ENCODE results near the gene IPO5. TPM values are rescaled to one million over a fixed set of nuclear protein-coding genes. Genes with fewer than 3 reads are reported as not detected.
"Not testable (repeated sequence)": the region's sequence is repeated elsewhere in the genome, so short reads cannot be mapped to it uniquely, and the experiment has no call there.

IPO5 gene
- total RNA-seq, 2 experiments from 2014 or later: 270 to 277 TPM

DNA sequence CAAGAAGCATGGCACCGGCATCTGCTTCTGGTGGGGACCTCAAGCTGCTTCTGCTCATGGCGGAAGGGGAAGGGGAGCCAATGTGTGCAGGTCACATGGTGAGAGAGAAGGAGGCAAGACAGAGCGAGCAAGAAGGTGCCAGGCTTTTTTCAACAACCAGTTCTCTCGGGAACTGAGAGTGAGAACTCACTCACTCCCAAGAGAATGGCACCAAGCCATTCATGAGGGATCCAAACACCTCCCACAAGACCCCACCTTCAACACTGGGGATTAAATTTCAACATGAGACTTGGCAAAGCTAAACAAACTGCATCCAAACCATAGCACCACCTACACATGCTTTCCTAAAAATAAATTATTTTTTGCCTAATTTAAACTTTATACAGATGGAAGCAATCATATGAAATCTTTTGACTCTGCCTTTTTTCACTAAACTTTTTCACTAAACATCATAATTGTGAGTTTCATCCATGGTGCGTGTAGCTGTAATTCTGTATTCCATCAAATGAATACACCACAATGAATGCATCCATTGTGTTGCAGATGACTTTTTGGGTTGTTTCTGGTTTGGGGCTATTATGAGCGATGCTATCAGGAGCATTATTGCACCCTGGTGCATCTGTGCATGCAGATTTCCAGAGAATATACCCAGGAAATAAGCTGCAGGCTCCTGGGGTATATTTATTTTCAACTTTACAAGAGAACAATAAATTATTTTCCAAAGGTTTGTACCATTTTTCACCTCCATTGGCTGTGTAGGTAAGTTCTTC, 14.6 kb upstream of the IPO5 start:
- H3K4me1 Mint-ChIP-seq: no peaks in the 10 kb centered on the region
- H3K9me3 Mint-ChIP-seq: no peaks in the 10 kb centered on the region
- no peak overlapping the region for H3K27ac Mint-ChIP-seq
- H3K36me3 Mint-ChIP-seq: no peaks in the 10 kb centered on the region
- H3K4me3 Mint-ChIP-seq: no peak overlapping the region
- no peak for DNase-seq
- H3K27me3 Mint-ChIP-seq: peaks cover 27% of the 10 kb centered on the region

DNA sequence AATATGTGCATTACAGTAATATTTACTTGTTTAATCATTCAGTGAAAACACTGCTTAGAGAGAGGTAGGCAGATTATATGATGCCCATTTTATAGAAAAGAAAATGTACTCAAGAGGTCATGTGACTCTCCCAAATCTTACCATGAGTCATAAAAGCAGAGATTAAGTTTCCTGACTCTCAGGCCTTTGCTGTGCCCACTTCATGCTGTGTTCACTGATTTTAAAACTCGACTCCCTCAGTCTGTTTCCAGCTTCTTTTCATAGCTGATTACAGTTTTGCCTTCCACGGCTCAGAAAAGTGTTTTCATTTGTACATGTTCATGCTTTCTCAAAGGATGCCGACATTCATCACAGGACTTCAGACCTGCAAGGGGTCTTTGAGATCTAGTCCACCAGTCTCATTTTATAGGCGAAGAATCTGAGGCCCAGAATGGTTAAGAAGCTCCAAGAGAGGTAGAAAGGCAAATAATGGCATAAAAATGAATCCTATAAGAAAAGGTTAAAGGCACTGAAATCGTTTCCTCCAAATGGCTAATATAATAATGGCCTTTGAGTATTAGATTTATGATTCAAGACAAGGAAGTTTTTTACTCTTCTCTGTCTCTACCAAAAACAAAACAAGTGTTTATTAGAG, 9.0 kb upstream of the IPO5 start:
- no peaks in the 10 kb centered on the region for H3K36me3 Mint-ChIP-seq
- no peaks in the 10 kb centered on the region for H3K4me1 Mint-ChIP-seq

DNA sequence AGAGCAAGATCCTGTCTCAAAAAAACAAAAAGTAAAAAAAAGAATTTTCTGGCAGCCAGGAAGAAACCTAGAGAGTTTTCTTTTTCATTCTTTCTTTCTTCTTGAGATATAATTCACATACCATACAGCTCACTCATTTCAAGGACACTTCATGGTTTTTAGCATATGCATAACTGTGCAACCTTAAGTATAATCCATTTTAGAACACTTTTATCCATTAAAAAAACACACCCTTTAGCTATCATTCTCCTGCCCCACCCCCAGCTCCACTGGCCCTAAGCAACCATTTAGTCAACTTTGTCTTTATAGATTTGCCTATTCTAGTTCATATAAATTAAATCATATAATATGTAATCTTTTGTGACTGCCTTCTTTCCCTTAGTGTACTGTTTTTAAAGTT, 8.1 kb upstream of the IPO5 start:
- H3K27ac Mint-ChIP-seq: no peak overlapping the region
- no peak for DNase-seq
- H3K4me1 Mint-ChIP-seq: no peaks in the 10 kb centered on the region
- H3K9me3 Mint-ChIP-seq: peaks cover 2% of the 10 kb centered on the region
- no peak overlapping the region for H3K4me3 Mint-ChIP-seq
- peaks cover 10% of the 10 kb centered on the region for H3K27me3 Mint-ChIP-seq
- H3K36me3 Mint-ChIP-seq: peaks cover 2% of the 10 kb centered on the region

More for the DNA sequence above, 9.0 kb upstream of the IPO5 start:
- Mint-ChIP-seq H3K9me3 (no peaks in the 10 kb centered on the region), H3K4me3 (no peak overlapping the region), H3K27ac (no peak overlapping the region), H3K27me3 (peaks cover 16% of the 10 kb centered on the region)
- no peak for DNase-seq

DNA sequence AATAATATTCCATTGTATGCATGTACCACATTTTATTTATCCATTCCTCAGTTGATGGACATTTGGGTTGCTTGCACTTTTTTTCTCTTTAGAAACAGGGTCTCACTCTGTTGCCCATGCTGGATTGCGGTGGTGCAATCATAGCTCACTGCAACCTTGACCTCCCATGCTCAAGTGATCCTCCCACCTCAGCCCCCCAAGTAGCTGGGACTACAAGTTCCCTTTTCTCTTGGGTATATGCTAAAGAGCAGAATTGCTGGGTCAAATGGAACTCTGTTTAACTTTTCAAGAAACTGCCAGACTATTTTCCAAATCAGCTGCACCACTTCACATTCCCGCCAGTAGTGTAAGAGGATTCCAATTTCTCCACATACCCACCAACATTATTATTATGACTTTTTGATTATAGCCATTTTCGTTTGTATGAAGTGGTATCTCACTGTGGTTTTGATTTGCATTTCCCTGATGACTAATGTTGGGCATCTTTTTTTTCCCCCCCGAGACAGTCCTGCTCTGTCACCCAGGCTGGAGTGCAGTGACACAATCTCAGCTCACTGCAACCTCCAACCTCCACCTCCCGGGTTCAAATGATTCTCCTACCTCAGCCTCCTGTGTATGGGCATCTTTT, 7.6 kb upstream of the IPO5 start:
- Mint-ChIP-seq H3K9me3 (peaks cover 3% of the 10 kb centered on the region), H3K4me1 (no peaks in the 10 kb centered on the region), H3K36me3 (peaks cover 2% of the 10 kb centered on the region), H3K27me3 (peaks cover 6% of the 10 kb centered on the region), H3K4me3 (no peak overlapping the region), H3K27ac (no peak overlapping the region)
- DNase-seq: peak; percentile 4

DNA sequence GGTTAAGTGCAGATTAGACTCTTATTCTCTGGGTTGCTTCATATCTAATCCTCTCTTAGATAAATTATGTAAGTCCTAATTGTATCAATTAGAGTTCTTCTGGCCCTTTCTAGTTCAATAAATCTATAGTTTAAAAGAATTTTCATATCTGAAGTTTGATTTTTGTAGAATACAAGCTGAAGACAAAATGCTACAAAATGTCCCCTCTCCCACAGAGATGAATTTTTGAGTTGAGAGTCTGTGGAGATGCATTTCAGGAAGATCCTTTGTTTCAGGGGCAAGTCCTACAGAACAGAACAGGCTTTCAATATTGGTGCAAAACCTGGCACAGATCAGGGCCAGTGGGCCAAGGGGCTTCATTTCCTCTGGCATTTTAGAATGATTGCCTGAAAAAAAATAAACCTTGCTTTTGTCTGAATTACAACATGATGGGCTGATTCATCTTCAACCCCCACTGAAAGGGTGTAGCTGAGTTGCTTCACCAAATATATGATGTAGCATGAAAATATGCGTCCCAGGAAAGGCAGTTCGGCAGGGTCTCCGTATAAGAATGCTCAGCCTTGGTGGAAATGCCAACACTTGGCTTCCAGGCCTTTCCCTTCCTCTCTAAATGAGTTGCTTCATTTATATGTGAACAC, 6.4 kb upstream of the IPO5 start:
- H3K27me3 Mint-ChIP-seq: peaks cover 6% of the 10 kb centered on the region
- no peak for DNase-seq
- peaks cover 2% of the 10 kb centered on the region for H3K36me3 Mint-ChIP-seq
- no peak overlapping the region for H3K4me3 Mint-ChIP-seq
- peaks cover 3% of the 10 kb centered on the region for H3K9me3 Mint-ChIP-seq
- no peaks in the 10 kb centered on the region for H3K4me1 Mint-ChIP-seq
- H3K27ac Mint-ChIP-seq: no peak overlapping the region

DNA sequence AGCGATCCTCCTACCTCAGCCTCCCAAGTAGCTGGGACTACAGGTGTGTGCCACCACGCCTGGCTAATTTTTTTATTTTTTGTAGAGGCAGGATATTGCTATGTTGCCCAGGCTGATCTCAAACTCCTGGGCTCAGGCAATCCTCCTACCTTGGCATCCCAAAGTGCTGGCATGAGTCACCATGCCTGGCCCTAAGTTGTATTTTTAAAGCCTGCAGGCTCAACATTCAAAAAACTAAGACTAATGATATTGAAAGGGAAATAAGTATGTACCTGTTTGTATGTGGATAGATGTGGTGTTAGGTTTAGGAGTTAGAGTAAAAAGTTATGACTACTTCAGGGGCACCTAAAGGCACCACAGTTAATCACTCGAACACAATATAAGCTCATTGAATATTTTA, 5.4 kb upstream of the IPO5 start:
- peaks cover 2% of the 10 kb centered on the region for H3K36me3 Mint-ChIP-seq
- no peak for DNase-seq
- peaks cover 3% of the 10 kb centered on the region for H3K9me3 Mint-ChIP-seq
- H3K27me3 Mint-ChIP-seq: peaks cover 6% of the 10 kb centered on the region
- H3K4me1 Mint-ChIP-seq: no peaks in the 10 kb centered on the region
- H3K4me3 Mint-ChIP-seq: no peak overlapping the region
- H3K27ac Mint-ChIP-seq: no peak overlapping the region

DNA sequence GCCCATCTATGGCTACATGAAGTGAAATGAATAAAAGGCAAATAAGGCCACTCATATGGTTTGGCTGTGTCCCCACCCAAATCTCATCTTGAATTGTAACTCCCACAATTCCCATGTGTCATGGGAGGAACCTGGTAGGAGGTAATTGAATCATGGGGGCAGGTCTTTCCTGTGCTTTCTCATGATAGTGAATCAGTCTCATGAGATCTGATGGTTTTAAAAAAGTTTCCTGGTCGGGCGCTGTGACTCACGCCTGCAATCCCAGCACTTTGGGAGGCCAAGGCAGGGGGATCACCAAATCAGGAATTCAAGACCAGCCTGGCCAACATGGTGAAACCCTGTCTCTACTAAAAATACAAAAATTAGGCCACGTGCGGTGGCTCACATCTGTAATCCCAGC, 4.2 kb upstream of the IPO5 start:
- H3K27ac Mint-ChIP-seq, H3K36me3 Mint-ChIP-seq, DNase-seq, H3K9me3 Mint-ChIP-seq, H3K4me3 Mint-ChIP-seq, H3K4me1 Mint-ChIP-seq, H3K27me3 Mint-ChIP-seq: not testable (repeated sequence)

DNA sequence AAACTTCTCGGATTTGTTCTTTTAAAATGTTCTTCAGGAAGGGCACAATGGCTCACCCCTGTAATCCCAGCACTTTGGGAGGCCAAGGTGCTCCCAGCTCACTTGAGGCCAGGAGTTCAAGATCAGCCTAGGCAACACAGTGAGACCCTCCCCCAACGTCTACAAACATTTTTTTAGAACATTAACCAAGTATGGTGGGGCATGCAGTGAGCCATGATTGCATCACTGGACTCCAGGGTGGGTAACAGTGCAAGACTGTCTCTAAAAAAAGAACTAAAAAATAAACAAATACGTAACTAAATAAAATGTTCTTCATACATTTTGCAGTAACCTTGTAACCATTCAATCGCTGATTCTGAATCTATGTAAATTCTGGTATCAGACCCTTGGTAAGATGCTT, 2.1 kb upstream of the IPO5 start:
- Mint-ChIP-seq H3K27ac (no peak overlapping the region), H3K36me3 (peaks cover 2% of the 10 kb centered on the region), H3K4me1 (no peaks in the 10 kb centered on the region), H3K27me3 (peaks cover 6% of the 10 kb centered on the region), H3K4me3 (no peak overlapping the region), H3K9me3 (peaks cover 3% of the 10 kb centered on the region)
- DNase-seq: no peak

DNA sequence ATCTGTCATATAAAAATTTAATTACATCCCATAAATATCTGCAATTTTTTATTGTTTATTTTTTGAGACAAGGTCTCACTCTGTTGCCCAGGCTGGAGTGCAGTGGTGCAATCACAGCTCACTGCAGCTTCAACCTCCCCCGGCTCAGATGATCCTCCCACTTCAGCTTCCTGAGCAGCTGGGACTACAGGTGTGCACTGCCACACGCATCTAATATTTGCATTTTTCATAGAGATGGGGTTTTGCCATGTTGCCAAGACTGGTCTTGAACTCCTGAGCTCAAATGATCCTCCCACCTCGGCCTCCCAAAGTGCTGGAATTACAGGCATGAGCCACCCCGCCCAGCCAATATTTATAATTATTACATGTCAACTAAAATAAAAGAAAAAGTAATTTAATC, 644 bp upstream of the IPO5 start:
- DNase-seq, H3K27ac Mint-ChIP-seq, H3K27me3 Mint-ChIP-seq, H3K4me1 Mint-ChIP-seq, H3K36me3 Mint-ChIP-seq, H3K4me3 Mint-ChIP-seq, H3K9me3 Mint-ChIP-seq: not testable (repeated sequence)

DNA sequence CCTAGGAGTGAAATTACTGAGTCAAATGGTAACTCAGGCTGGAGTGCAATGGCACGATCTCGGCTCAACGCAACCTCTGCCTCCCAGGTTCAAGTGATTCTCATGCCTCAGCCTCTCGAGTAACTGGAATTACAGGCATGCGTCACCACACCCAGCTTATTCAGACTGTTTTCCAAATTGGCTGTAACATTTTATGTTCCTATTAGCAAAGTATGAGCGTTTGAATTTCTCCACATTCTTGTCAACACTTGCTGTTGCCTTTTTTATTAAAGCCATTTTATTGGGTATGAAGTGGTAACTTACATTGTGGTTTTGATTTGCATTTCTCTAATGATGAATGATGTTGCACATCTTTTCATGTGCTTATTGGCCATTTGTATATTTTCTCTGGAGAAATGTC, 7.9 kb downstream of the IPO5 start:
- H3K36me3 Mint-ChIP-seq: no peaks in the 10 kb centered on the region
- peaks cover 3% of the 10 kb centered on the region for H3K27me3 Mint-ChIP-seq
- no peaks in the 10 kb centered on the region for H3K4me1 Mint-ChIP-seq
- no peak for DNase-seq
- H3K27ac Mint-ChIP-seq: no peak overlapping the region
- no peaks in the 10 kb centered on the region for H3K9me3 Mint-ChIP-seq
- H3K4me3 Mint-ChIP-seq: no peak overlapping the region

DNA sequence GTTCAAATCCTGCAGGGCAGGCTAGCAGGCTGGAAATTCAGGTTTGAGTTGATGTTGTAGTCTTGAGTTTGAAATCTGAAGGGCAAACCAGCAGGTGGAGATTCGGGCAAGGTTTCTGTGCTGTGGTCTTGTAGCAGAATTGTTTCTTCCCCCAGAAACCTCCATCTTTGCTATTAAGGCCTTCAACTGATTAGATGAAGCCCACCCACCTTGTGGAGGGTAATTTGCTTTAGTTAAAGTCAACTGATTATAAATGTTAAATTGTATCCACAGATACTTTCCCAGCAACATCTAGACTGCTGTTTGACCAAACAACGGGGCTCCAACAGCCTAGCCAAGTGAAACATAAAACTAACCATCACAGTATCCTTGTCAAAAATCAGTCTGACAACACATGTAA, 9.4 kb downstream of the IPO5 start:
- no peak overlapping the region for H3K27ac Mint-ChIP-seq
- H3K9me3 Mint-ChIP-seq: no peaks in the 10 kb centered on the region
- no peak overlapping the region for H3K4me3 Mint-ChIP-seq
- DNase-seq: no peak
- H3K27me3 Mint-ChIP-seq: peaks cover 12% of the 10 kb centered on the region
- no peaks in the 10 kb centered on the region for H3K36me3 Mint-ChIP-seq
- no peaks in the 10 kb centered on the region for H3K4me1 Mint-ChIP-seq

DNA sequence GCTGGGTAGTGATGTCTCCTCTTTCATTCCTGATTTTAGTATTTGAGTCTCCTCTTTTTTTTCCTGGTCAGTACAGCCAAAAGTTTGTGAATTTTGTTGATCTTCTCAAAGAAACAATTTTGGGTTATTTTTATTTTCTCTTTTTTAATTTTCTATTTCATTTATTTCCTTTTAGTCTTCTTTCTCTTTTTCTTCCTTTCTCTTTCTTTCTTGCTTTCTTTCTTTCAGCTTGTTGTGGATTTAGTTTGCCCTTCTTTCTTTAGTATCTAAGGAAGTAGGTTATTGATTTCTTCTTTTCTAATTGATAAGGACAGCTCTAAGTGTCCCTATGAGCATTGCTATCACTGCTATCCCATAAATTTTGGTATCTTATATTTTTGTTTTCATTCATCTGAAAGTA, 13.8 kb downstream of the IPO5 start:
- Mint-ChIP-seq H3K27ac (no peak overlapping the region), H3K4me1 (no peaks in the 10 kb centered on the region), H3K36me3 (no peaks in the 10 kb centered on the region), H3K27me3 (peaks cover 19% of the 10 kb centered on the region), H3K9me3 (no peaks in the 10 kb centered on the region), H3K4me3 (no peak overlapping the region)
- no peak for DNase-seq

DNA sequence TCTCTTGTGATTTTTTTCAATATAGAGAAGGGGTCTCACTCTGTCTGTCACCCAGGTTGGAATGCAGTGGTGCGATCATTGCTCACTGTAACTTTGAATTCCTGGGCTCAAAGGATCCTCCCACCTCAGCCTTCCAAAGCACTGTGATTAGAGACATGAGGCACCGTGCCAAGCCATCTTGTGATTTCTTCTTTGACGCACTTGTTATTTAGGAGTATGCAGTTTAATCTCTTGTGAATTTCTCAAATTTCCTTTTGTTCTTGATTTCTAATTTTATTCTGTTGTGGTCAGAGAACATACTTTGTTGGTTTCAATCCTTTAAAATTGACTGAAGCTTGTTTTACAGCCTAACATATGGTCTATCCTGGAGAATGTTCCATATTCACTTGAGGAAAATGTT, 14.5 kb downstream of the IPO5 start:
- Mint-ChIP-seq H3K4me3 (no peak overlapping the region), H3K36me3 (no peaks in the 10 kb centered on the region), H3K4me1 (no peaks in the 10 kb centered on the region), H3K9me3 (no peaks in the 10 kb centered on the region), H3K27ac (no peak overlapping the region), H3K27me3 (peaks cover 19% of the 10 kb centered on the region)
- no peak for DNase-seq

DNA sequence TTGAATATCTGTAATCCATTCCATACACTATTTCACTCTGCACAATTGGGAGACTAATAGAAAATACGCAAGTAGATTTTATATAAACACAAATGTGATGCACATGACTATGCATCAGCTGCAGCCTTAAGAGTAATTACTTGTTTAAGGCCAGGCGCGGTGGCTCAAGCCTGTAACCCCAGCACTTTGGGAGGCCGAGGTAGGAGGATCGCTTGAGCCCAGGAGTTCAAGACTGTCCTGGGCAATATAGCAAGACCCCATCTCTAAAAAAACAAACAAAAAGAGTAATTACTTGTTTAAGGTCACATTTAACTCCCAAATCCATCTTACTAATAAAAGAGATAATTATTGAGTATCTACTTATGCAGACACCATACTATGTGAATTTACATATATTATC, 18.0 kb downstream of the IPO5 start:
- Mint-ChIP-seq H3K27ac (no peak overlapping the region), H3K4me1 (peaks cover 6% of the 10 kb centered on the region), H3K9me3 (no peaks in the 10 kb centered on the region), H3K27me3 (peaks cover 16% of the 10 kb centered on the region), H3K4me3 (no peak overlapping the region), H3K36me3 (no peaks in the 10 kb centered on the region)
- DNase-seq: no peak

DNA sequence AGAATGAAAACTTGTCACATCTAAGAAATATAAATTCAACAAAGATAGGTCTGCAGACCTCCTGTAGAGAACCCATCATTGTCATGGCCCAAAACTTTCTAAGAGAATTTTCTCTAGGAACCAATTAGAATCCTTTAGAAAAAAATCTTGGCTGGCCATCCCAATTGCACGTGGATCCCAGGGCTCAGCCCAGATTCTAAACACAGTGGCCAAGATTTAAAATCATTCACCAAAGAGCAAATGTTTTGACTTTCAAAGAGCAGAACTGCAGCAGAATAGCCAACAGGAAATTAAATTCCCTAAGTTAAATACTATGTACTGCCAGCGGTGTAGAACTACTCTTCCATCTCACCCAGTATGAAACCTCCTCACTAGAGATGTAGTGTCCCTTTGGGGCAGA, 21.3 kb downstream of the IPO5 start:
- peak overlapping the region; percentile 94 for H3K4me3 Mint-ChIP-seq
- no peak for DNase-seq
- H3K36me3 Mint-ChIP-seq: peaks cover 10% of the 10 kb centered on the region
- peaks cover 15% of the 10 kb centered on the region for H3K4me1 Mint-ChIP-seq
- H3K27me3 Mint-ChIP-seq: peaks cover 4% of the 10 kb centered on the region
- H3K9me3 Mint-ChIP-seq: no peaks in the 10 kb centered on the region
- peak overlapping the region; percentile 56 for H3K27ac Mint-ChIP-seq

Measured in activated naive CD8-positive, alpha-beta T cell treated with anti-CD3 and anti-CD28 coated beads for 36 hours (primary cell).